Fibroblast of lung (primary cell): Measurements from ENCODE around the gene LCNL1. TPM values are rescaled to one million over a fixed set of nuclear protein-coding genes. Genes with fewer than 3 reads are reported as not detected.

Source experiments
- DNase-seq, 2 donors: peaks; one replicate each; pipeline versions ENCODE4 v3.0.0 to v3.0.0-alpha.2; 2010; ENCODE audit warnings: low read depth in 2 of 2
- H2AFZ ChIP-seq: 2 replicates; pipeline ENCODE4 v1.5.1; 2012; ENCODE audit warnings: low read length, control low read depth, inconsistent platforms
- H3K27ac ChIP-seq: 2 replicates; pipeline ENCODE4 v1.5.1; 2011; ENCODE audit warnings: low read length, control low read depth; ENCODE audit not compliant: insufficient read depth
- H3K27me3 ChIP-seq: 2 replicates; pipeline ENCODE4 v1.5.1; 2011; ENCODE audit warnings: mild to moderate bottlenecking, low read length; ENCODE audit not compliant: control insufficient read depth, insufficient read depth
- H3K36me3 ChIP-seq: 2 replicates; pipeline ENCODE4 v1.5.1; 2011; ENCODE audit warnings: low read length; ENCODE audit not compliant: control insufficient read depth, insufficient read depth
- H3K4me1 ChIP-seq: 2 replicates; pipeline ENCODE4 v1.5.1; 2011; ENCODE audit warnings: low read length; ENCODE audit not compliant: control insufficient read depth, insufficient read depth; ENCODE audit errors: extremely low read depth
- H3K4me2 ChIP-seq: 2 replicates; pipeline ENCODE4 v1.5.1; 2011; ENCODE audit warnings: low read length, control low read depth; ENCODE audit not compliant: insufficient read depth; ENCODE audit errors: extremely low read depth
- H3K4me3 ChIP-seq, 4 experiments: fragments of 200-600 bp in 1 of 4; sonication (generic) in 1 of 4; replicated peaks in 1 of 4; 2 replicates each; pipeline ENCODE4 v1.5.1; 2011 to 2016; ENCODE audit warnings: low read length in 4 of 4, low read depth in 3 of 4, mild to moderate bottlenecking in 3 of 4, control low read depth in 2 of 4, inconsistent platforms in 1 of 4, mixed read lengths in 1 of 4; ENCODE audit not compliant: insufficient read depth in 1 of 4; ENCODE audit errors: control extremely low read depth in 1 of 4
- H3K79me2 ChIP-seq: 2 replicates; pipeline ENCODE4 v1.5.1; 2012; ENCODE audit warnings: mild to moderate bottlenecking, low read length, inconsistent platforms; ENCODE audit not compliant: control insufficient read depth, insufficient read depth
- H3K9ac ChIP-seq: 2 replicates; pipeline ENCODE4 v1.5.1; 2011; ENCODE audit warnings: mild to moderate bottlenecking, low read length, control low read depth; ENCODE audit not compliant: insufficient read depth
- H3K9me3 ChIP-seq: 2 replicates; pipeline ENCODE4 v1.5.1; 2012; ENCODE audit warnings: low read depth, low read length; ENCODE audit not compliant: control insufficient read depth, insufficient read depth
- H4K20me1 ChIP-seq: 2 replicates; pipeline ENCODE4 v1.5.1; 2011; ENCODE audit warnings: low read length; ENCODE audit not compliant: control insufficient read depth, insufficient read depth; ENCODE audit errors: extremely low read depth
- CTCF ChIP-seq, 2 donors: IDR thresholded peaks in 1 of 2; conservative IDR thresholded peaks in 1 of 2; 1 replicate in 1 of 2; 2 replicates in 1 of 2; pipeline ENCODE4 v1.5.1; 2011 to 2012; ENCODE audit warnings: low read length in 2 of 2, control low read depth in 1 of 2, inconsistent platforms in 1 of 2, low read depth in 1 of 2, mild to moderate bottlenecking in 1 of 2
- EZH2 ChIP-seq: IDR thresholded peaks from 2 replicates; pipeline ENCODE4 v1.5.1; 2012; ENCODE audit warnings: low read length, control low read depth, mild to moderate bottlenecking; ENCODE audit errors: missing control alignments
- polyA plus RNA-seq, 2 donors: library from polyadenylated mRNA; depleted of rRNA in 1 of 2; stranded (reverse) in 1 of 2; unstranded in 1 of 2; fragments of >200 nt; gene quantifications; 2 replicates each; pipeline ENCODE4 v1.2.1, GENCODE V29; 2011 to 2012; ENCODE audit warnings: missing spikeins in 1 of 2
- total RNA-seq: library from RNA; depleted of rRNA; stranded (reverse); fragments of >200 nt; gene quantifications from 2 replicates; pipeline ENCODE4 v1.2.1, GENCODE V29; 2014

Gene LCNL1
- total and polyA plus RNA-seq, 2 donors (not counting 1 experiment from before 2014, with no cell fraction given): 1.4 to 6.3 TPM

GRCh38 chr9:137022662-137023008 is 39.8 kb downstream of the LCNL1 start:
- no peaks in the 10 kb centered on the region for H3K27me3 ChIP-seq
- TF ChIP-seq EZH2: no peak
- TF ChIP-seq CTCF (conservative IDR thresholded peaks at IDR 0.05 in 1 of 2, IDR thresholded peaks at IDR 0.05 in 1 of 2; ENCODE audit: low read depth in 1 of 2, low read length in 2 of 2): no peak
- H3K79me2 ChIP-seq: no peaks in the 10 kb centered on the region
- no peak overlapping the region for H3K9ac ChIP-seq
- no peaks in the 10 kb centered on the region for H3K9me3 ChIP-seq
- no peaks in the 10 kb centered on the region for H3K4me1 ChIP-seq
- no peaks in the 10 kb centered on the region for H3K36me3 ChIP-seq
- no peak for DNase-seq
- no peak overlapping the region for H3K27ac ChIP-seq
- H4K20me1 ChIP-seq: no peaks in the 10 kb centered on the region
- H2AFZ ChIP-seq: no peak overlapping the region
- H3K4me2 ChIP-seq: no peak overlapping the region
- no peak overlapping the region for H3K4me3 ChIP-seq

- Histone ChIP-seq H3K9ac (no peak overlapping the region), H2AFZ (no peak overlapping the region), H3K4me3 (no peak overlapping the region), H3K9me3 (no peaks in the 10 kb centered on the region), H3K36me3 (no peaks in the 10 kb centered on the region), H3K79me2 (no peaks in the 10 kb centered on the region), H4K20me1 (no peaks in the 10 kb centered on the region), H3K4me2 (no peak overlapping the region), H3K4me1 (no peaks in the 10 kb centered on the region), H3K27ac (no peak overlapping the region), H3K27me3 (no peaks in the 10 kb centered on the region)
- no peak for DNase-seq
- no peak for TF ChIP-seq EZH2
Measured at GRCh38 chr9:137023157-137023556, 40.4 kb downstream of the LCNL1 start.

- Histone ChIP-seq H3K9me3 (no peaks in the 10 kb centered on the region), H3K27ac (no peak overlapping the region), H2AFZ (no peak overlapping the region), H3K4me2 (no peak overlapping the region), H4K20me1 (no peaks in the 10 kb centered on the region), H3K36me3 (no peaks in the 10 kb centered on the region), H3K27me3 (no peaks in the 10 kb centered on the region), H3K4me1 (no peaks in the 10 kb centered on the region), H3K4me3 (no peak overlapping the region), H3K79me2 (no peaks in the 10 kb centered on the region), H3K9ac (no peak overlapping the region)
- no peak for DNase-seq
- no peak for TF ChIP-seq CTCF (conservative IDR thresholded peaks at IDR 0.05 in 1 of 2, IDR thresholded peaks at IDR 0.05 in 1 of 2; ENCODE audit: low read depth in 1 of 2, low read length in 2 of 2)
- TF ChIP-seq EZH2: no peak
Measured at GRCh38 chr9:137023583-137023991, 40.8 kb downstream of the LCNL1 start.
